A549 (cell line): Measurements from ENCODE around the gene COCH. TPM values are rescaled to one million over a fixed set of nuclear protein-coding genes. Genes with fewer than 3 reads are reported as not detected.

ENCODE experiments used
- ATAC-seq, 2 experiments: fragments of 200-7000 bp in 1 of 2; fragments of >200 bp in 1 of 2; cut with Nextera tagmentation in 1 of 2; cut with Tn5 transposase in 1 of 2; 3 replicates each; pipeline versions ENCODE4 v1.8.0 to v1.9.1; 2018 to 2020; ENCODE audit warnings: mild to moderate bottlenecking in 1 of 2, moderate library complexity in 1 of 2
- CTCF ChIA-PET: fragments of 300-600 bp; sonication (Branson Sonifier 250); formaldehyde crosslinking; extraction: SDS; loops from one replicate; lab custom pipeline; 2021; ENCODE audit warnings: antibody characterized with exemption, inconsistent platforms; lab: Yijun Ruan, JAX
- POLR2A ChIA-PET: fragments of 350-600 bp; formaldehyde crosslinking; extraction: SDS; loops from one replicate; lab custom pipeline; 2021; ENCODE audit warnings: antibody characterized with exemption, inconsistent platforms; lab: Yijun Ruan, JAX
- DNase-seq, 2 experiments: peaks; one replicate each; pipeline versions ENCODE4 v3.0.0 to v3.0.0-alpha.2; 2011 to 2016; ENCODE audit warnings: low read depth in 1 of 2, low spot score in 1 of 2
- FAIRE-seq: peaks from 2 replicates; lab custom pipeline; 2011; peaks lifted over from hg19 to GRCh38; lab: Jason Lieb, UNC
- H3K27ac ChIP-seq, 2 experiments: fragments of >200 bp; sonication (Bioruptor Twin); formaldehyde crosslinking; 3 replicates each; pipeline ENCODE4 v1.5.1; 2016 to 2017
- H3K4me1 ChIP-seq: fragments of >200 bp; sonication (Bioruptor Twin); formaldehyde crosslinking; 3 replicates; pipeline ENCODE4 v1.6.1; 2016
- H3K4me2 ChIP-seq: fragments of >200 bp; sonication (Bioruptor Twin); formaldehyde crosslinking; 3 replicates; pipeline ENCODE4 v1.6.1; 2016
- H3K4me3 ChIP-seq: fragments of >200 bp; sonication (Bioruptor Twin); formaldehyde crosslinking; 3 replicates; pipeline ENCODE4 v1.5.1; 2016
- H3K9me3 ChIP-seq: fragments of >200 bp; sonication (Bioruptor Twin); formaldehyde crosslinking; 3 replicates; pipeline ENCODE4 v1.6.1; 2016
- BHLHE40 ChIP-seq: IDR thresholded peaks from 2 replicates; pipeline ENCODE4 v1.6.1; 2012; ENCODE audit warnings: low read depth, low read length, inconsistent platforms
- CBX8 ChIP-seq: fragments of 200-600 bp; sonication (generic); IDR thresholded peaks from 2 replicates; pipeline ENCODE4 v1.6.1; 2016
- CHD2 ChIP-seq: fragments of 150-350 bp; IDR thresholded peaks from 2 replicates; pipeline ENCODE4 v1.6.1; 2014; ENCODE audit warnings: low read length; ENCODE audit not compliant: partially characterized antibody
- EHMT2 ChIP-seq: fragments of 200-600 bp; sonication (generic); IDR thresholded peaks from 2 replicates; pipeline ENCODE4 v1.6.1; 2016; ENCODE audit warnings: antibody characterized with exemption, low read depth, mild to moderate bottlenecking, moderate library complexity
- EP300 ChIP-seq, 2 experiments: fragments of >200 bp; sonication (Bioruptor Twin); formaldehyde crosslinking; IDR thresholded peaks; 2 replicates in 1 of 2; 3 replicates in 1 of 2; pipeline ENCODE4 v1.6.1; 2016 to 2017
- FOSB ChIP-seq: fragments of 250-450 bp; sonication (Bioruptor Pico); IDR thresholded peaks from 2 replicates; pipeline ENCODE4 v1.5.0; 2020; ENCODE audit warnings: mild to moderate bottlenecking, moderate library complexity
- HEYL ChIP-seq: fragments of 250-450 bp; sonication (Bioruptor Pico); IDR thresholded peaks from 2 replicates; pipeline ENCODE4 v1.8.0; 2021; ENCODE audit warnings: mild to moderate bottlenecking, moderate library complexity
- HOXA7 ChIP-seq: fragments of 250-450 bp; sonication (Bioruptor Pico); IDR thresholded peaks from 2 replicates; pipeline ENCODE4 v1.5.0; 2020; ENCODE audit warnings: mild to moderate bottlenecking, moderate library complexity
- HOXB13 ChIP-seq: fragments of 250-450 bp; sonication (Bioruptor Pico); IDR thresholded peaks from 2 replicates; pipeline ENCODE4 v1.5.0; 2020; ENCODE audit warnings: low read depth, mild to moderate bottlenecking, moderate library complexity
- JUN ChIP-seq, 2 experiments: fragments of >200 bp; sonication (Bioruptor Twin); formaldehyde crosslinking; IDR thresholded peaks; 2 replicates in 1 of 2; 3 replicates in 1 of 2; pipeline ENCODE4 v1.6.1; 2016 to 2017
- JUNB ChIP-seq: fragments of >200 bp; sonication (Bioruptor Twin); formaldehyde crosslinking; IDR thresholded peaks from 2 replicates; pipeline ENCODE4 v1.6.1; 2016
- KDM1A ChIP-seq: fragments of 200-600 bp; sonication (generic); IDR thresholded peaks from 2 replicates; pipeline ENCODE4 v1.6.1; 2016; ENCODE audit warnings: low read depth, mild to moderate bottlenecking
- MYC ChIP-seq: IDR thresholded peaks from 2 replicates; pipeline ENCODE4 v1.6.1; 2012; ENCODE audit warnings: mild to moderate bottlenecking, inconsistent platforms, low read length, improper control_type of control experiment, borderline replicate concordance
- NFE2L2 ChIP-seq: fragments of 150-350 bp; conservative IDR thresholded peaks from 2 replicates; pipeline ENCODE4 v1.6.1; 2014; ENCODE audit warnings: low read length
- NPAS2 ChIP-seq: fragments of 250-450 bp; sonication (Bioruptor Pico); IDR thresholded peaks from 2 replicates; pipeline ENCODE4 v1.8.0; 2022; ENCODE audit warnings: mild to moderate bottlenecking, moderate library complexity, borderline replicate concordance
- NR3C1 ChIP-seq: fragments of >200 bp; sonication (Bioruptor Twin); formaldehyde crosslinking; IDR thresholded peaks from 3 replicates; pipeline ENCODE4 v1.6.1; 2017
- PHF8 ChIP-seq: fragments of 200-600 bp; sonication (generic); IDR thresholded peaks from 2 replicates; pipeline ENCODE4 v1.6.1; 2016; ENCODE audit warnings: low read depth, mild to moderate bottlenecking, antibody characterized with exemption, moderate library complexity, borderline replicate concordance
- POLR2A ChIP-seq: IDR thresholded peaks from 2 replicates; pipeline ENCODE4 v1.6.1; 2012; ENCODE audit warnings: mild to moderate bottlenecking, low read length
- RCOR1 ChIP-seq: fragments of 150-350 bp; IDR thresholded peaks from 2 replicates; pipeline ENCODE4 v1.6.1; 2014; ENCODE audit warnings: antibody characterized with exemption, low read length, low read depth
- RFX5 ChIP-seq: fragments of 450-650 bp; IDR thresholded peaks from 2 replicates; pipeline ENCODE4 v1.7.1; 2014; ENCODE audit warnings: antibody characterized with exemption, mild to moderate bottlenecking, moderate library complexity
- RNF2 ChIP-seq: fragments of 200-600 bp; sonication (generic); IDR thresholded peaks from 2 replicates; pipeline ENCODE4 v1.6.1; 2016; ENCODE audit warnings: low read depth, mild to moderate bottlenecking, antibody characterized with exemption, moderate library complexity, borderline replicate concordance
- SMC3 ChIP-seq: fragments of >200 bp; sonication (Bioruptor Twin); formaldehyde crosslinking; IDR thresholded peaks from 3 replicates; pipeline ENCODE4 v1.6.1; 2018; ENCODE audit warnings: inconsistent platforms
- SREBF2 ChIP-seq: fragments of 450-650 bp; IDR thresholded peaks from 2 replicates; pipeline ENCODE4 v1.6.1; 2014; ENCODE audit warnings: mild to moderate bottlenecking, moderate library complexity
- TFCP2L1 ChIP-seq: fragments of 250-450 bp; sonication (Bioruptor Pico); IDR thresholded peaks from 2 replicates; pipeline ENCODE4 v1.5.0; 2021; ENCODE audit warnings: mild to moderate bottlenecking
- USF2 ChIP-seq: fragments of 450-650 bp; IDR thresholded peaks from 2 replicates; pipeline ENCODE4 v1.6.1; 2014; ENCODE audit warnings: antibody characterized with exemption
- ZNF302 ChIP-seq: fragments of 250-450 bp; sonication (Bioruptor Pico); IDR thresholded peaks from 2 replicates; pipeline ENCODE4 v1.9.0; 2021; ENCODE audit warnings: inconsistent platforms, mild to moderate bottlenecking, moderate library complexity
- WGBS: methylation state at CpG from one replicate; pipeline ENCODE4 v1.1.6; 2017; ENCODE audit errors: missing lambda C conversion rate; 5-methylcytosine and 5-hydroxymethylcytosine counted together
- polyA plus RNA-seq, 4 experiments: library from polyadenylated mRNA; depleted of rRNA in 3 of 4; stranded (reverse); fragments of >200 nt; fragmentation: RNase III in 1 of 4; extraction: RNeasy Plus Mini Kit Qiagen cat#74134 plus additional on column Dnase treatment in 1 of 4; gene quantifications; 2 replicates in 3 of 4; 3 replicates in 1 of 4; pipeline ENCODE4 v1.2.3, GENCODE V29; 2011 to 2017
- TF ChIP-seq, protein P1 (sequence below): fragments of 200-600 bp; sonication (generic); IDR thresholded peaks from 2 replicates; pipeline ENCODE4 v1.6.1; 2016; ENCODE audit warnings: antibody characterized with exemption, mild to moderate bottlenecking, moderate library complexity

Gene COCH
- polyA plus RNA-seq, 2 of the 4 experiments (the other 2 are of a cell fraction), result 33.0 to 45.9 TPM

GRCh38 chr14:30842431-30842830, 31.9 kb upstream of the COCH start (continued):
- no peak for TF ChIP-seq ZNF302 (CRISPR knock-in tag)
- TF ChIP-seq HOXB13 (CRISPR knock-in tag), result no peak
- TF ChIP-seq USF2, result no peak
- no peak for TF ChIP-seq JUNB
- no peak for TF ChIP-seq KDM1A
- no peak for TF ChIP-seq BHLHE40
- TF ChIP-seq CBX8, result no peak
- no peak for TF ChIP-seq JUN (IDR thresholded peaks at IDR 0.05)

DNA sequence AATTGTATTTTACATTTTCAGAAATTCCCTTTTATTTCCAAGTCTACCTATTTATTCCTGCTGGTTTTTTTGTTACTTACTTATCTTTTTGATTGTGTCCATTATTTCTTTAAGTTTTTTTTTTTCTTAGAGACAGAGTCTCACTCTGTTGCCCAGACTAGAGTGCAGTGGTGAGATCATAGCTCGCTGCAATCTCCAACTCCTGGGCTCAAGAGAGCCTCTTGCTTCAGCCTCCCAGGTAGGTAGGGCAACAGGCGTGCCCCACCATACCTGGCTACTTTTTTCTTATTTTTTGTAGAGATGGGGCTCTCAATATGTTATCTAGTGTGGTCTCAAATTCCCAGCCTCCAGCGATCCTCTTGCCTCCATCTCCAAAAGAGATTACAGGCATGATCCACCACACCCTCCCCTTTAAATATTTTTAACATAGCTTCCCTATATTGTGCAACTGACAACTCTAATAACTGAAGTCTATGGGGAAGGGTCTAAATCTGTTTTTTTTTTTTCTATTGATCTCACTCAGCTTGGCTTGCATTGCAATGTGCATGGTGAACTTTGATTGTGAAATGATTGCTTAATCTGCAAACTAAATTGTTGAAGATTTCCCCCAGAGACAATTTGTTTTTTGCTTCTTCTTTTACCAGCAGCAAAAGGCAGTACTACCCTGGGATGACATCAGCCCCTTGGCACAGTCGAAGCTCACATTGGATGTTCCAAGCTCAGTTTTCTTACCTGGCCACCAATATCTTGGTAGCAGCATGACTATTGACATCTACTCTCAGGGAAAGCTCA, 25.7 kb upstream of the COCH start:
- no peak for DNase-seq
- WGBS, result 39% methylated on average over 4 of the region's 4 CpGs
- H3K9me3 ChIP-seq, result no peaks in the 10 kb centered on the region
- H3K4me1 ChIP-seq, result no peaks in the 10 kb centered on the region
- ChIA-PET POLR2A (no interaction called here), CTCF (interaction anchor here (1.2 kb wide), 1 partner anchor 9 kb away, joined by 5 read pairs; no protein-coding TSS in a partner anchor)
- ATAC-seq, result no peak
- H3K4me2 ChIP-seq, result no peak overlapping the region
- no peak overlapping the region for H3K4me3 ChIP-seq
- FAIRE-seq, result no peak
- H3K27ac ChIP-seq, result no peak overlapping the region
- TF ChIP-seq NPAS2 (CRISPR knock-in tag) (no peak), TFCP2L1 (no peak), SREBF2 (no peak), MYC (no peak), EHMT2 (no peak), POLR2A (no peak), RCOR1 (no peak), EP300 (IDR thresholded peaks at IDR 0.05) (no peak), HEYL (CRISPR knock-in tag) (no peak), HOXA7 (no peak), RNF2 (no peak), NR3C1 (no peak), RFX5 (no peak), NFE2L2 (no peak), CHD2 (no peak), PHF8 (no peak), FOSB (CRISPR knock-in tag) (no peak), SMC3 (no peak)
- TF ChIP-seq, protein P1, sequence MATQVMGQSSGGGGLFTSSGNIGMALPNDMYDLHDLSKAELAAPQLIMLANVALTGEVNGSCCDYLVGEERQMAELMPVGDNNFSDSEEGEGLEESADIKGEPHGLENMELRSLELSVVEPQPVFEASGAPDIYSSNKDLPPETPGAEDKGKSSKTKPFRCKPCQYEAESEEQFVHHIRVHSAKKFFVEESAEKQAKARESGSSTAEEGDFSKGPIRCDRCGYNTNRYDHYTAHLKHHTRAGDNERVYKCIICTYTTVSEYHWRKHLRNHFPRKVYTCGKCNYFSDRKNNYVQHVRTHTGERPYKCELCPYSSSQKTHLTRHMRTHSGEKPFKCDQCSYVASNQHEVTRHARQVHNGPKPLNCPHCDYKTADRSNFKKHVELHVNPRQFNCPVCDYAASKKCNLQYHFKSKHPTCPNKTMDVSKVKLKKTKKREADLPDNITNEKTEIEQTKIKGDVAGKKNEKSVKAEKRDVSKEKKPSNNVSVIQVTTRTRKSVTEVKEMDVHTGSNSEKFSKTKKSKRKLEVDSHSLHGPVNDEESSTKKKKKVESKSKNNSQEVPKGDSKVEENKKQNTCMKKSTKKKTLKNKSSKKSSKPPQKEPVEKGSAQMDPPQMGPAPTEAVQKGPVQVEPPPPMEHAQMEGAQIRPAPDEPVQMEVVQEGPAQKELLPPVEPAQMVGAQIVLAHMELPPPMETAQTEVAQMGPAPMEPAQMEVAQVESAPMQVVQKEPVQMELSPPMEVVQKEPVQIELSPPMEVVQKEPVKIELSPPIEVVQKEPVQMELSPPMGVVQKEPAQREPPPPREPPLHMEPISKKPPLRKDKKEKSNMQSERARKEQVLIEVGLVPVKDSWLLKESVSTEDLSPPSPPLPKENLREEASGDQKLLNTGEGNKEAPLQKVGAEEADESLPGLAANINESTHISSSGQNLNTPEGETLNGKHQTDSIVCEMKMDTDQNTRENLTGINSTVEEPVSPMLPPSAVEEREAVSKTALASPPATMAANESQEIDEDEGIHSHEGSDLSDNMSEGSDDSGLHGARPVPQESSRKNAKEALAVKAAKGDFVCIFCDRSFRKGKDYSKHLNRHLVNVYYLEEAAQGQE, result no peak
